H1 (cell line): ENCODE results near the gene STAC.

Source experiments
- BCL11A ChIP-seq, 2 experiments: IDR thresholded peaks; one replicate each; pipeline ENCODE4 v1.6.1; 2011; ENCODE audit warnings: low read depth in 2 of 2, low read length in 2 of 2, mild to moderate bottlenecking in 2 of 2
- CBX8 ChIP-seq: fragments of 300-800, 300-1000 bp; sonication (generic); IDR thresholded peaks from 2 replicates; pipeline ENCODE4 v1.7.1; 2016; ENCODE audit warnings: low read depth, low read length, borderline replicate concordance
- CTCF ChIP-seq, 3 experiments: IDR thresholded peaks; 1 replicate in 2 of 3; 2 replicates in 1 of 3; pipeline versions ENCODE4 v1.5.1 to v1.6.1; 2011; ENCODE audit warnings: low read length in 3 of 3, mild to moderate bottlenecking in 3 of 3, inconsistent platforms in 2 of 3, low read depth in 1 of 3, moderate library complexity in 1 of 3; ENCODE audit not compliant: insufficient read depth in 1 of 3; ENCODE audit errors: control extremely low read depth in 1 of 3
- EGR1 ChIP-seq: IDR thresholded peaks from 2 replicates; pipeline ENCODE4 v1.6.1; 2011; ENCODE audit warnings: low read depth, low read length, borderline replicate concordance
- JUN ChIP-seq: IDR thresholded peaks from 2 replicates; pipeline ENCODE4 v1.6.1; 2011; ENCODE audit warnings: low read depth, mild to moderate bottlenecking, improper control_type of control experiment, low read length
- KDM1A ChIP-seq: fragments of 200-600, 300-600 bp; sonication (generic); IDR thresholded peaks from 2 replicates; pipeline ENCODE4 v1.7.1; 2016; ENCODE audit warnings: mild to moderate bottlenecking, low read length, borderline replicate concordance
- NANOG ChIP-seq: IDR thresholded peaks from 2 replicates; pipeline ENCODE4 v1.6.1; 2011; ENCODE audit warnings: low read length, low read depth, mild to moderate bottlenecking, inconsistent platforms; ENCODE audit not compliant: insufficient read depth, poor library complexity, severe bottlenecking
- POLR2A ChIP-seq, 2 experiments: IDR thresholded peaks; 1 replicate in 1 of 2; 2 replicates in 1 of 2; pipeline ENCODE4 v1.6.1; 2011; ENCODE audit warnings: low read depth in 2 of 2, low read length in 2 of 2, mild to moderate bottlenecking in 2 of 2; ENCODE audit errors: control extremely low read depth in 1 of 2
- POLR2AphosphoS5 ChIP-seq: IDR thresholded peaks from 2 replicates; pipeline ENCODE4 v1.6.1; 2011; ENCODE audit warnings: low read depth, low read length
- RAD21 ChIP-seq, 2 experiments: IDR thresholded peaks in 1 of 2; conservative IDR thresholded peaks in 1 of 2; 2 replicates each; pipeline ENCODE4 v1.6.1; 2011; ENCODE audit warnings: low read depth in 2 of 2, low read length in 2 of 2, improper control_type of control experiment in 1 of 2, inconsistent platforms in 1 of 2, mild to moderate bottlenecking in 1 of 2, moderate library complexity in 1 of 2
- SP1 ChIP-seq: IDR thresholded peaks from 2 replicates; pipeline ENCODE4 v1.6.1; 2011; ENCODE audit warnings: low read depth, low read length
- TF ChIP-seq, protein P1 (sequence below): IDR thresholded peaks from 2 replicates; pipeline ENCODE4 v1.6.1; 2011; ENCODE audit warnings: low read depth, mild to moderate bottlenecking, low read length; ENCODE audit not compliant: insufficient read depth

DNA sequence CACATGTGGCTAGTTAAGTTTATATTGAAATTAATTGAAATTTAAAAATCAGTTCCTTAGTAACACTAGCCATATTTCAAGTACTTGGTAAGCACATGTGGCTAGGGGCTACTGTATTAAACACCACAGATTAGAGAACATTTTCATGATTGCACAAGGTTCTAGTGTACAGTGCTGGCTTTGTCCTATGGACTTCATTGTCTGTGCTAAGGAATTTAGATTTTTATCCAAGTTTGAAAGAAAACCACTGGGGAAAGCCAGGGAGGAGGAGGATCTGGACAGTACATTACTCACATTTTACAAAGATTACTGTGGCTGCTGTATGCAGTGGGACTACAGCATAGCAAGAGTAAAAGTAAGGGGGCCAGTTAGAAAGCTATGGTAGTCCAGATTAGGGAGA lies 13.9 kb downstream of the STAC start:
- no peak for TF ChIP-seq SP1
- TF ChIP-seq CTCF (IDR thresholded peaks at IDR 0.05; ENCODE audit: control extremely low read depth in 1 of 3, insufficient read depth in 1 of 3, low read depth in 1 of 3, low read length in 3 of 3), result no peak
- no peak for TF ChIP-seq POLR2A (IDR thresholded peaks at IDR 0.05; ENCODE audit: control extremely low read depth in 1 of 2, low read depth in 2 of 2, low read length in 2 of 2)
- no peak for TF ChIP-seq EGR1
- no peak for TF ChIP-seq POLR2AphosphoS5
- TF ChIP-seq, protein P1, sequence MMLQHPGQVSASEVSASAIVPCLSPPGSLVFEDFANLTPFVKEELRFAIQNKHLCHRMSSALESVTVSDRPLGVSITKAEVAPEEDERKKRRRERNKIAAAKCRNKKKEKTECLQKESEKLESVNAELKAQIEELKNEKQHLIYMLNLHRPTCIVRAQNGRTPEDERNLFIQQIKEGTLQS, result no peak
- no peak for TF ChIP-seq KDM1A
- TF ChIP-seq NANOG, result no peak
- no peak for TF ChIP-seq CBX8
- TF ChIP-seq RAD21 (IDR thresholded peaks at IDR 0.05 in 1 of 2, conservative IDR thresholded peaks at IDR 0.05 in 1 of 2; ENCODE audit: low read depth in 2 of 2, low read length in 2 of 2), result no peak
- no peak for TF ChIP-seq JUN
- no peak for TF ChIP-seq BCL11A (IDR thresholded peaks at IDR 0.05; ENCODE audit: low read depth in 2 of 2, low read length in 2 of 2)
